GM19240 (cell line): ENCODE results near the gene GCM1.
"Not testable (repeated sequence)": the region's sequence is repeated elsewhere in the genome, so short reads cannot be mapped to it uniquely, and the experiment has no call there.

ENCODE experiments used
- DNase-seq: peaks from one replicate; pipeline ENCODE4 v3.0.0; 2011; ENCODE audit warnings: low spot score; ENCODE audit not compliant: insufficient read length

Gene GCM1

GRCh38 chr6:53148684-53149083 is at the start of gene GCM1:
TSS of gene GCM1 (minus strand) at chr6:53148841. CDS start at chr6:53145632, 3,209 bp downstream.
- no peak for DNase-seq

- no peak for DNase-seq
Observed at GRCh38 chr6:53197553-53197952, 48.9 kb upstream of the GCM1 start.

GRCh38 chr6:53195048-53195447 is 46.4 kb upstream of the GCM1 start:
- no peak for DNase-seq

GRCh38 chr6:53192682-53193188 is 44.1 kb upstream of the GCM1 start:
- DNase-seq, result no peak

GRCh38 chr6:53189554-53189953 is 40.9 kb upstream of the GCM1 start:
- no peak for DNase-seq

- no peak for DNase-seq
Observed at GRCh38 chr6:53188833-53189232, 40.2 kb upstream of the GCM1 start.

GRCh38 chr6:53180678-53181077 is 32.0 kb upstream of the GCM1 start:
- DNase-seq, result no peak

GRCh38 chr6:53179961-53180651 is 31.5 kb upstream of the GCM1 start:
- DNase-seq, result no peak

GRCh38 chr6:53178837-53179432 is 30.3 kb upstream of the GCM1 start:
- no peak for DNase-seq

GRCh38 chr6:53175027-53175426 is 26.4 kb upstream of the GCM1 start:
- DNase-seq, result no peak

GRCh38 chr6:53172468-53172803 is 23.8 kb upstream of the GCM1 start:
- no peak for DNase-seq

GRCh38 chr6:53171605-53172467 is 23.2 kb upstream of the GCM1 start:
- DNase-seq, result peak; percentile 62

- DNase-seq, result no peak
Observed at GRCh38 chr6:53168516-53169267, 20.1 kb upstream of the GCM1 start.

GRCh38 chr6:53165293-53165692 is 16.7 kb upstream of the GCM1 start:
- no peak for DNase-seq

GRCh38 chr6:53162606-53163005 is 14.0 kb upstream of the GCM1 start:
- DNase-seq, result no peak

GRCh38 chr6:53161481-53162009 is 12.9 kb upstream of the GCM1 start:
- no peak for DNase-seq

GRCh38 chr6:53159558-53159957 is 10.9 kb upstream of the GCM1 start:
- DNase-seq, result no peak

- DNase-seq, result not testable (repeated sequence)
Observed at GRCh38 chr6:53158076-53158475, 9.4 kb upstream of the GCM1 start.

GRCh38 chr6:53155279-53155678 is 6.6 kb upstream of the GCM1 start:
- not testable (repeated sequence) for DNase-seq

GRCh38 chr6:53154794-53155193 is 6.2 kb upstream of the GCM1 start:
- no peak for DNase-seq

- DNase-seq, result no peak
Observed at GRCh38 chr6:53154071-53154470, 5.4 kb upstream of the GCM1 start.
